Neutrophil (primary cell): Measurements from ENCODE around the gene ADGRL3.

Source experiments
- H3K27ac ChIP-seq: fragments of 200-600 bp; sonication (generic); 2 replicates; pipeline ENCODE4 v1.5.1; 2016; ENCODE audit warnings: mild to moderate bottlenecking, moderate library complexity
- H3K27me3 ChIP-seq: fragments of 200-600 bp; sonication (generic); 2 replicates; pipeline ENCODE4 v1.6.0; 2016; ENCODE audit warnings: mild to moderate bottlenecking
- H3K36me3 ChIP-seq: fragments of 200-600 bp; sonication (generic); 2 replicates; pipeline ENCODE4 v1.5.1; 2017
- H3K4me1 ChIP-seq, 2 experiments: fragments of 200-600 bp in 1 of 2; sonication (generic) in 1 of 2; 1 replicate in 1 of 2; 2 replicates in 1 of 2; pipeline versions ENCODE4 v1.5.1 to v1.6.1; 2013 to 2016; ENCODE audit warnings: low read depth in 1 of 2, low read length in 1 of 2, mild to moderate bottlenecking in 1 of 2, moderate library complexity in 1 of 2; ENCODE audit not compliant: control insufficient read depth in 1 of 2, insufficient read depth in 1 of 2
- H3K4me3 ChIP-seq, 2 experiments: fragments of 200-600 bp in 1 of 2; sonication (generic) in 1 of 2; 1 replicate in 1 of 2; 2 replicates in 1 of 2; pipeline ENCODE4 v1.5.1; 2013 to 2016; ENCODE audit warnings: low read depth in 1 of 2, low read length in 1 of 2, mild to moderate bottlenecking in 1 of 2, moderate library complexity in 1 of 2
- H3K9me3 ChIP-seq: fragments of 200-600 bp; sonication (generic); 2 replicates; pipeline ENCODE4 v1.5.1; 2016
- CTCF ChIP-seq: fragments of 200-600 bp; sonication (generic); IDR thresholded peaks from 2 replicates; pipeline ENCODE4 v1.5.1; 2016; ENCODE audit warnings: antibody characterized with exemption

ADGRL3 gene

GRCh38 chr4:61426229-61426628 lies 226.1 kb downstream of the ADGRL3 start:
- Histone ChIP-seq H3K36me3 (no peaks in the 10 kb centered on the region), H3K27ac (no peak overlapping the region), H3K4me1 (no peaks in the 10 kb centered on the region), H3K4me3 (no peak overlapping the region), H3K27me3 (no peaks in the 10 kb centered on the region), H3K9me3 (no peaks in the 10 kb centered on the region)
- no peak for TF ChIP-seq CTCF

- Histone ChIP-seq H3K9me3 (no peaks in the 10 kb centered on the region), H3K27me3 (no peaks in the 10 kb centered on the region), H3K36me3 (no peaks in the 10 kb centered on the region), H3K4me3 (no peak overlapping the region), H3K4me1 (no peaks in the 10 kb centered on the region), H3K27ac (no peak overlapping the region)
- no peak for TF ChIP-seq CTCF
Measured at GRCh38 chr4:61427099-61427817, 227.1 kb downstream of the ADGRL3 start.

GRCh38 chr4:61427818-61428495 lies 227.8 kb downstream of the ADGRL3 start:
- Histone ChIP-seq H3K27me3 (no peaks in the 10 kb centered on the region), H3K4me3 (no peak overlapping the region), H3K36me3 (no peaks in the 10 kb centered on the region), H3K27ac (no peak overlapping the region), H3K4me1 (no peaks in the 10 kb centered on the region), H3K9me3 (no peaks in the 10 kb centered on the region)
- no peak for TF ChIP-seq CTCF

- Histone ChIP-seq H3K36me3 (no peaks in the 10 kb centered on the region), H3K27me3 (no peaks in the 10 kb centered on the region), H3K9me3 (no peaks in the 10 kb centered on the region), H3K27ac (no peak overlapping the region), H3K4me3 (no peak overlapping the region), H3K4me1 (no peaks in the 10 kb centered on the region)
- TF ChIP-seq CTCF = no peak
Measured at GRCh38 chr4:61428950-61429349, 228.8 kb downstream of the ADGRL3 start.

- H3K9me3 ChIP-seq = no peaks in the 10 kb centered on the region
- H3K4me3 ChIP-seq = no peak overlapping the region
- no peaks in the 10 kb centered on the region for H3K27me3 ChIP-seq
- H3K27ac ChIP-seq = no peak overlapping the region
- H3K36me3 ChIP-seq = no peaks in the 10 kb centered on the region
- TF ChIP-seq CTCF = no peak
- no peaks in the 10 kb centered on the region for H3K4me1 ChIP-seq
Measured at GRCh38 chr4:61431131-61431530, 231.0 kb downstream of the ADGRL3 start.
